IMR-90 (cell line): ENCODE results near the gene MCMBP.

Experiments used
- CEBPB ChIP-seq: IDR thresholded peaks from 2 replicates; pipeline ENCODE4 v1.6.1; 2012; ENCODE audit warnings: low read depth, low read length, improper control_type of control experiment
- CHD1 ChIP-seq: IDR thresholded peaks from 2 replicates; pipeline ENCODE4 v1.6.1; 2012; ENCODE audit warnings: low read depth, low read length, improper control_type of control experiment
- CTCF ChIP-seq: conservative IDR thresholded peaks from 2 replicates; pipeline ENCODE4 v1.5.1; 2012; ENCODE audit warnings: mild to moderate bottlenecking, low read depth, low read length, improper control_type of control experiment
- FOS ChIP-seq: fragments of 150-350 bp; IDR thresholded peaks from 2 replicates; pipeline ENCODE4 v1.6.1; 2016; ENCODE audit warnings: low read depth, low read length
- MAZ ChIP-seq: IDR thresholded peaks from 2 replicates; pipeline ENCODE4 v1.6.1; 2012; ENCODE audit warnings: low read depth, mild to moderate bottlenecking, low read length, improper control_type of control experiment, moderate library complexity, borderline replicate concordance
- MXI1 ChIP-seq: IDR thresholded peaks from 2 replicates; pipeline ENCODE4 v1.6.1; 2012; ENCODE audit warnings: low read depth, mild to moderate bottlenecking, low read length, moderate library complexity, borderline replicate concordance
- POLR2A ChIP-seq: IDR thresholded peaks from 2 replicates; pipeline ENCODE4 v1.6.1; 2012; ENCODE audit warnings: mild to moderate bottlenecking, low read depth, low read length
- RAD21 ChIP-seq: IDR thresholded peaks from 2 replicates; pipeline ENCODE4 v1.6.1; 2012; ENCODE audit warnings: low read length, improper control_type of control experiment
- RCOR1 ChIP-seq: IDR thresholded peaks from 2 replicates; pipeline ENCODE4 v1.6.1; 2012; ENCODE audit warnings: mild to moderate bottlenecking, low read length, improper control_type of control experiment; ENCODE audit not compliant: insufficient replicate concordance
- RFX5 ChIP-seq: IDR thresholded peaks from 2 replicates; pipeline ENCODE4 v1.8.0; 2012; ENCODE audit warnings: low read depth, mild to moderate bottlenecking, low read length, moderate library complexity
- SMC3 ChIP-seq: fragments of 150-350 bp; IDR thresholded peaks from 2 replicates; pipeline ENCODE4 v1.6.1; 2016; ENCODE audit warnings: low read depth, mild to moderate bottlenecking, antibody characterized with exemption, low read length, moderate library complexity
- USF2 ChIP-seq: fragments of 150-350 bp; IDR thresholded peaks from 2 replicates; pipeline ENCODE4 v1.6.1; 2017; ENCODE audit warnings: mild to moderate bottlenecking, antibody characterized with exemption, low read length, low read depth
- TF ChIP-seq, protein P1 (sequence below): fragments of 150-350 bp; IDR thresholded peaks from 2 replicates; pipeline ENCODE4 v1.6.1; 2016; ENCODE audit warnings: low read depth, mild to moderate bottlenecking, low read length, moderate library complexity, borderline replicate concordance

- TF ChIP-seq CTCF (no peak), SMC3 (no peak), RFX5 (no peak), MAZ (no peak), MXI1 (no peak), FOS (no peak), CHD1 (no peak), RCOR1 (no peak), CEBPB (no peak), POLR2A (no peak), RAD21 (no peak), USF2 (no peak)
- TF ChIP-seq, protein P1, sequence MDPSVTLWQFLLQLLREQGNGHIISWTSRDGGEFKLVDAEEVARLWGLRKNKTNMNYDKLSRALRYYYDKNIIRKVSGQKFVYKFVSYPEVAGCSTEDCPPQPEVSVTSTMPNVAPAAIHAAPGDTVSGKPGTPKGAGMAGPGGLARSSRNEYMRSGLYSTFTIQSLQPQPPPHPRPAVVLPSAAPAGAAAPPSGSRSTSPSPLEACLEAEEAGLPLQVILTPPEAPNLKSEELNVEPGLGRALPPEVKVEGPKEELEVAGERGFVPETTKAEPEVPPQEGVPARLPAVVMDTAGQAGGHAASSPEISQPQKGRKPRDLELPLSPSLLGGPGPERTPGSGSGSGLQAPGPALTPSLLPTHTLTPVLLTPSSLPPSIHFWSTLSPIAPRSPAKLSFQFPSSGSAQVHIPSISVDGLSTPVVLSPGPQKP, result no peak
Observed at GRCh38 chr10:119801176-119801575, 71.5 kb downstream of the MCMBP start.
